C4-2B (cell line): Measurements from ENCODE around the gene DCTN3.

Source experiments
- ZFX ChIP-seq: fragments of 450-650 bp; IDR thresholded peaks from 2 replicates; pipeline ENCODE4 v1.6.1; 2017
- TF ChIP-seq, protein P1 (sequence below): fragments of 450-650 bp; conservative IDR thresholded peaks from 2 replicates; pipeline ENCODE4 v1.5.1; 2017; ENCODE audit warnings: mild to moderate bottlenecking

DNA sequence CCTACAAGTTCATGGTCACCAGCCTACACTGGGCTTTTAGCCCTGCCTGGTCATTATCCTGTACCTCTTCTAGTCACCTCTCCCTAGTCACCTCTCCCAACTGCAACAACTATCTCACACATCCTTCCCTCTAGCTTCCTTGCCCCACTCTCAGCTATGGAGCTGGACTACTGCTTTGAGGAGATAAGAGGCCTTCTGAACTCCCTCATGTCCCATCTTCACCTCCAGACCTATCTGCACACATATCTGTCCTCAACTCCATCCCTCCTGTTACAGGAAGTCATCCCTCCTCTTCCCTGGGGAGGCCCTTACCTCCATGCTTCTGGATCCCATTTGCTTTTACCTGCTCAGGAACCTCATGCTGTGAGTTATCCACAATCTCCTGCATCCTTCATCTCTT is 14.1 kb downstream of the DCTN3 start:
- TF ChIP-seq, protein P1, sequence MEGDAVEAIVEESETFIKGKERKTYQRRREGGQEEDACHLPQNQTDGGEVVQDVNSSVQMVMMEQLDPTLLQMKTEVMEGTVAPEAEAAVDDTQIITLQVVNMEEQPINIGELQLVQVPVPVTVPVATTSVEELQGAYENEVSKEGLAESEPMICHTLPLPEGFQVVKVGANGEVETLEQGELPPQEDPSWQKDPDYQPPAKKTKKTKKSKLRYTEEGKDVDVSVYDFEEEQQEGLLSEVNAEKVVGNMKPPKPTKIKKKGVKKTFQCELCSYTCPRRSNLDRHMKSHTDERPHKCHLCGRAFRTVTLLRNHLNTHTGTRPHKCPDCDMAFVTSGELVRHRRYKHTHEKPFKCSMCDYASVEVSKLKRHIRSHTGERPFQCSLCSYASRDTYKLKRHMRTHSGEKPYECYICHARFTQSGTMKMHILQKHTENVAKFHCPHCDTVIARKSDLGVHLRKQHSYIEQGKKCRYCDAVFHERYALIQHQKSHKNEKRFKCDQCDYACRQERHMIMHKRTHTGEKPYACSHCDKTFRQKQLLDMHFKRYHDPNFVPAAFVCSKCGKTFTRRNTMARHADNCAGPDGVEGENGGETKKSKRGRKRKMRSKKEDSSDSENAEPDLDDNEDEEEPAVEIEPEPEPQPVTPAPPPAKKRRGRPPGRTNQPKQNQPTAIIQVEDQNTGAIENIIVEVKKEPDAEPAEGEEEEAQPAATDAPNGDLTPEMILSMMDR: no peak
- TF ChIP-seq ZFX: no peak
